ENCODE data around the gene NGEF.

DNA sequence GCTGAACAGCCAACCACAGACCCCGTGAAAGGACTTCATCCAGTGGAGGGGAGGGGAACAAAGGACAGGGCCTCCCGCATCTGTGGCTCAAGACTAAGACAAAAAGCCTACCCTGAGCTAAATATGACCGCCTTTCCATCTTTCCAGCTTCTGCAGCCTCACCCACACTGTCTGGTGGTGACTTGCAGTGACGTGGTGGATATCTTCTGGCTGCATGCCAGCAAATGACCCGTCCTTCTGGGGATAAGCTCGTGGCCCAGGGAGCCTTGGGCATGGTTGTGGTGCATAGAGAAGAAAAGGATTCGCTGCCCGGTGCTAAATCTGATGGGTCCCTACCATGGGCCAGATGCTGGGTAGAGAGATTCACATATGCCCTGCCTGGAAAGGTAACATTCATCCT, 8.7 kb upstream of the NGEF start:
- TF ChIP-seq, protein P1, sequence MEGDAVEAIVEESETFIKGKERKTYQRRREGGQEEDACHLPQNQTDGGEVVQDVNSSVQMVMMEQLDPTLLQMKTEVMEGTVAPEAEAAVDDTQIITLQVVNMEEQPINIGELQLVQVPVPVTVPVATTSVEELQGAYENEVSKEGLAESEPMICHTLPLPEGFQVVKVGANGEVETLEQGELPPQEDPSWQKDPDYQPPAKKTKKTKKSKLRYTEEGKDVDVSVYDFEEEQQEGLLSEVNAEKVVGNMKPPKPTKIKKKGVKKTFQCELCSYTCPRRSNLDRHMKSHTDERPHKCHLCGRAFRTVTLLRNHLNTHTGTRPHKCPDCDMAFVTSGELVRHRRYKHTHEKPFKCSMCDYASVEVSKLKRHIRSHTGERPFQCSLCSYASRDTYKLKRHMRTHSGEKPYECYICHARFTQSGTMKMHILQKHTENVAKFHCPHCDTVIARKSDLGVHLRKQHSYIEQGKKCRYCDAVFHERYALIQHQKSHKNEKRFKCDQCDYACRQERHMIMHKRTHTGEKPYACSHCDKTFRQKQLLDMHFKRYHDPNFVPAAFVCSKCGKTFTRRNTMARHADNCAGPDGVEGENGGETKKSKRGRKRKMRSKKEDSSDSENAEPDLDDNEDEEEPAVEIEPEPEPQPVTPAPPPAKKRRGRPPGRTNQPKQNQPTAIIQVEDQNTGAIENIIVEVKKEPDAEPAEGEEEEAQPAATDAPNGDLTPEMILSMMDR (conservative IDR thresholded peaks at IDR 0.05 in 1 of 2, IDR thresholded peaks at IDR 0.05 in 1 of 2; ENCODE audit: low read depth in 1 of 2, low read length in 2 of 2), result no peak
- TF ChIP-seq EZH2 (IDR thresholded peaks at IDR 0.05; ENCODE audit: low read length, missing control alignments), result no peak

Data from fibroblast of lung (primary cell).